B cell (primary cell): ENCODE data around the gene CDHR2.

Experiments used
- EZH2 ChIP-seq: IDR thresholded peaks from 2 replicates; pipeline ENCODE4 v1.6.1; 2012; ENCODE audit warnings: borderline replicate concordance, low read depth, mild to moderate bottlenecking, moderate library complexity, low read length; ENCODE audit not compliant: insufficient read depth, poor library complexity, severe bottlenecking
- TF ChIP-seq, protein P1 (sequence below): fragments of 200-600 bp; IDR thresholded peaks from one replicate; pipeline ENCODE4 v1.8.0; 2022; ENCODE audit warnings: antibody characterized with exemption, mild to moderate bottlenecking

DNA sequence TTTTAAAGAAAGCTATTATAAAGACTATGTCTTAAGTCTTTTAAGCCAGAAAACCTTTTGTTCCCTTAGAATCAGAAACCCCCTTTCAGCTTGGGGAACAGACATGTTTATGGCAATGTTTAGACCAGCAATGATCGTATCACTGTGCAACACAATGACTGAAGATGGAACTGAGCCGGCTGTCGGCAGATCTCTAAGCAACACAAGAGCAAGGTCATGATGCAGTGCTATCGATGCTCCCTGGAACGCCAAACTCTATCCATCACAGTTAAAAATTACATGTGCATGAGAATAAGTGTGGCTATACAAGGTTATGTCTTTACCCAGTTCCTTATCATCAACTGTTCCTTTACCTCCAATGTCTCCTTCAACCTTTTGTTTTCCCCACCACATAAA lies 10.2 kb upstream of the CDHR2 start:
- TF ChIP-seq, protein P1, sequence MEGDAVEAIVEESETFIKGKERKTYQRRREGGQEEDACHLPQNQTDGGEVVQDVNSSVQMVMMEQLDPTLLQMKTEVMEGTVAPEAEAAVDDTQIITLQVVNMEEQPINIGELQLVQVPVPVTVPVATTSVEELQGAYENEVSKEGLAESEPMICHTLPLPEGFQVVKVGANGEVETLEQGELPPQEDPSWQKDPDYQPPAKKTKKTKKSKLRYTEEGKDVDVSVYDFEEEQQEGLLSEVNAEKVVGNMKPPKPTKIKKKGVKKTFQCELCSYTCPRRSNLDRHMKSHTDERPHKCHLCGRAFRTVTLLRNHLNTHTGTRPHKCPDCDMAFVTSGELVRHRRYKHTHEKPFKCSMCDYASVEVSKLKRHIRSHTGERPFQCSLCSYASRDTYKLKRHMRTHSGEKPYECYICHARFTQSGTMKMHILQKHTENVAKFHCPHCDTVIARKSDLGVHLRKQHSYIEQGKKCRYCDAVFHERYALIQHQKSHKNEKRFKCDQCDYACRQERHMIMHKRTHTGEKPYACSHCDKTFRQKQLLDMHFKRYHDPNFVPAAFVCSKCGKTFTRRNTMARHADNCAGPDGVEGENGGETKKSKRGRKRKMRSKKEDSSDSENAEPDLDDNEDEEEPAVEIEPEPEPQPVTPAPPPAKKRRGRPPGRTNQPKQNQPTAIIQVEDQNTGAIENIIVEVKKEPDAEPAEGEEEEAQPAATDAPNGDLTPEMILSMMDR: no peak
- TF ChIP-seq EZH2: no peak
